PC-9 (cell line): ENCODE results near the gene STUB1.

ENCODE experiments used
- EZH2 ChIP-seq: fragments of 200-600 bp; sonication (generic); IDR thresholded peaks from 2 replicates; pipeline ENCODE4 v1.8.0; 2017; ENCODE audit warnings: antibody characterized with exemption, low read depth
- TF ChIP-seq, protein P1 (sequence below): fragments of 200-600 bp; sonication (generic); conservative IDR thresholded peaks from 2 replicates; pipeline ENCODE4 v1.6.1; 2017; ENCODE audit warnings: mixed run types, antibody characterized with exemption, mild to moderate bottlenecking, moderate library complexity

- TF ChIP-seq, protein P1, sequence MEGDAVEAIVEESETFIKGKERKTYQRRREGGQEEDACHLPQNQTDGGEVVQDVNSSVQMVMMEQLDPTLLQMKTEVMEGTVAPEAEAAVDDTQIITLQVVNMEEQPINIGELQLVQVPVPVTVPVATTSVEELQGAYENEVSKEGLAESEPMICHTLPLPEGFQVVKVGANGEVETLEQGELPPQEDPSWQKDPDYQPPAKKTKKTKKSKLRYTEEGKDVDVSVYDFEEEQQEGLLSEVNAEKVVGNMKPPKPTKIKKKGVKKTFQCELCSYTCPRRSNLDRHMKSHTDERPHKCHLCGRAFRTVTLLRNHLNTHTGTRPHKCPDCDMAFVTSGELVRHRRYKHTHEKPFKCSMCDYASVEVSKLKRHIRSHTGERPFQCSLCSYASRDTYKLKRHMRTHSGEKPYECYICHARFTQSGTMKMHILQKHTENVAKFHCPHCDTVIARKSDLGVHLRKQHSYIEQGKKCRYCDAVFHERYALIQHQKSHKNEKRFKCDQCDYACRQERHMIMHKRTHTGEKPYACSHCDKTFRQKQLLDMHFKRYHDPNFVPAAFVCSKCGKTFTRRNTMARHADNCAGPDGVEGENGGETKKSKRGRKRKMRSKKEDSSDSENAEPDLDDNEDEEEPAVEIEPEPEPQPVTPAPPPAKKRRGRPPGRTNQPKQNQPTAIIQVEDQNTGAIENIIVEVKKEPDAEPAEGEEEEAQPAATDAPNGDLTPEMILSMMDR = no peak
- no peak for TF ChIP-seq EZH2
These were observed 1.9 kb upstream of the STUB1 start for GRCh38 chr16:678209-678857.
